Measurements from ENCODE around the gene PHACTR3.

DNA sequence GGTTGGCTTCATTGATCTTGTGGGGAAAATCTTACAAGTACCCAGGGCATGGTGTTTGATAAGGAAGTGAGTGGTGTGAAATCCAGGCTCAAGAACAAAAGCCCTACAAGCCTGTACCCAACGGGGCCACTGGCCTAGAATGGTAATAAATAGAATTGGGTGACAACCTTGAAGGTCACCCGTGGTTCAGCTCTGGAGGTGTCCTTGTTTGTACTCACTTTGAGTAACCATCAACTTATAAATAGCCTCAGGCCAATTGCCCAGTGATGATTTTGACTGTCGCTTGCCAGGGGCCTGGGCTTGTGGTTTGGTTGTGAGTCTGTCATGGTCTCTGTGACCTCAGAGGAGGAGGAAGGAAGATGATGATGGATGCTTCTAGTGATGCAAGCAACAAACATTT is 87.8 kb downstream of the PHACTR3 start:
- TF ChIP-seq, protein P1, sequence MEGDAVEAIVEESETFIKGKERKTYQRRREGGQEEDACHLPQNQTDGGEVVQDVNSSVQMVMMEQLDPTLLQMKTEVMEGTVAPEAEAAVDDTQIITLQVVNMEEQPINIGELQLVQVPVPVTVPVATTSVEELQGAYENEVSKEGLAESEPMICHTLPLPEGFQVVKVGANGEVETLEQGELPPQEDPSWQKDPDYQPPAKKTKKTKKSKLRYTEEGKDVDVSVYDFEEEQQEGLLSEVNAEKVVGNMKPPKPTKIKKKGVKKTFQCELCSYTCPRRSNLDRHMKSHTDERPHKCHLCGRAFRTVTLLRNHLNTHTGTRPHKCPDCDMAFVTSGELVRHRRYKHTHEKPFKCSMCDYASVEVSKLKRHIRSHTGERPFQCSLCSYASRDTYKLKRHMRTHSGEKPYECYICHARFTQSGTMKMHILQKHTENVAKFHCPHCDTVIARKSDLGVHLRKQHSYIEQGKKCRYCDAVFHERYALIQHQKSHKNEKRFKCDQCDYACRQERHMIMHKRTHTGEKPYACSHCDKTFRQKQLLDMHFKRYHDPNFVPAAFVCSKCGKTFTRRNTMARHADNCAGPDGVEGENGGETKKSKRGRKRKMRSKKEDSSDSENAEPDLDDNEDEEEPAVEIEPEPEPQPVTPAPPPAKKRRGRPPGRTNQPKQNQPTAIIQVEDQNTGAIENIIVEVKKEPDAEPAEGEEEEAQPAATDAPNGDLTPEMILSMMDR (conservative IDR thresholded peaks at IDR 0.05; ENCODE audit: low read depth, low read length): no peak
- no peak for TF ChIP-seq EZH2 (IDR thresholded peaks at IDR 0.05; ENCODE audit: low read length, unreplicated experiment)
